T-helper 2 cell treated with Interferon-gamma antibody and Interleukin-4, amounts not matched to agents 5 μg/mL and 100 μg/mL, for 36 hours (primary cell): Measurements from ENCODE around the gene GAP43.

Source experiments
- DNase-seq: peaks from one replicate; pipeline ENCODE4 v3.0.0; 2021; ENCODE audit warnings: low spot score
- H3K27ac Mint-ChIP-seq: one replicate; pipeline ENCODE4 v1.8.0; 2021; ENCODE audit warnings: mild to moderate bottlenecking, mixed read lengths
- H3K27me3 Mint-ChIP-seq: one replicate; pipeline ENCODE4 v1.8.0; 2021; ENCODE audit warnings: low read depth, mixed read lengths
- H3K36me3 Mint-ChIP-seq: one replicate; pipeline ENCODE4 v1.8.0; 2021; ENCODE audit warnings: low read depth, mixed read lengths
- H3K4me1 Mint-ChIP-seq: one replicate; pipeline ENCODE4 v1.8.0; 2021; ENCODE audit warnings: low read depth, mixed read lengths
- H3K4me3 Mint-ChIP-seq: one replicate; pipeline ENCODE4 v1.8.0; 2022; ENCODE audit warnings: mild to moderate bottlenecking, moderate library complexity, mixed read lengths
- H3K9me3 Mint-ChIP-seq: one replicate; pipeline ENCODE4 v1.8.0; 2021; ENCODE audit warnings: mixed read lengths

Gene GAP43

DNA sequence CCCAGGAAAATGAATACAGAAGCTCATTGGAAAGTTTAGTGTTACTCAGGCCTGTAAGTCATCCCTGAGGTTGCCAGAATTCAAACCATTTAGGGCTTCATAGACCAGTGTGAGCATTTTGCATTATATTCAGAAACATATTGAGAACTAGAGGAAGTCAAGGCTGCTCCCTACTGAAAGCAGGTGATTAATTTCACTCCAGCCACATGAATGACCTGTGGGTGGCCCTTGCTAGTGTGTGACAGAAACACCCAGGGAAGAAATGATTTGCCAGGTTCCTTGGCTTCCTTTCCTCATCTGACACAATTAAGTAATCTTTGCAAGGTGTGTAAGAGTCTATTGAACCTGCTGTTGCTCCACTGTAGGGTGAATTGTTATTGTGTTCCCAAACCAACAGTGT is 61.8 kb downstream of the GAP43 start:
- DNase-seq: peak; percentile 7
- no peaks in the 10 kb centered on the region for H3K36me3 Mint-ChIP-seq
- no peaks in the 10 kb centered on the region for H3K9me3 Mint-ChIP-seq
- no peak overlapping the region for H3K27ac Mint-ChIP-seq
- no peak overlapping the region for H3K4me3 Mint-ChIP-seq
- peaks cover 14% of the 10 kb centered on the region for H3K27me3 Mint-ChIP-seq
- no peaks in the 10 kb centered on the region for H3K4me1 Mint-ChIP-seq

GRCh38 chr3:115687721-115688120 is 64.4 kb downstream of the GAP43 start:
- no peak overlapping the region for H3K4me3 Mint-ChIP-seq
- no peaks in the 10 kb centered on the region for H3K9me3 Mint-ChIP-seq
- DNase-seq: no peak
- H3K4me1 Mint-ChIP-seq: no peaks in the 10 kb centered on the region
- H3K36me3 Mint-ChIP-seq: no peaks in the 10 kb centered on the region
- peaks cover 8% of the 10 kb centered on the region for H3K27me3 Mint-ChIP-seq
- H3K27ac Mint-ChIP-seq: no peak overlapping the region

GRCh38 chr3:115688418-115688817 is 65.1 kb downstream of the GAP43 start:
- Mint-ChIP-seq H3K4me3 (no peak overlapping the region), H3K27me3 (peaks cover 6% of the 10 kb centered on the region), H3K36me3 (no peaks in the 10 kb centered on the region), H3K9me3 (no peaks in the 10 kb centered on the region), H3K27ac (no peak overlapping the region), H3K4me1 (no peaks in the 10 kb centered on the region)
- no peak for DNase-seq

- no peaks in the 10 kb centered on the region for H3K36me3 Mint-ChIP-seq
- no peaks in the 10 kb centered on the region for H3K27me3 Mint-ChIP-seq
- no peaks in the 10 kb centered on the region for H3K4me1 Mint-ChIP-seq
- H3K4me3 Mint-ChIP-seq: no peak overlapping the region
- no peak overlapping the region for H3K27ac Mint-ChIP-seq
- no peaks in the 10 kb centered on the region for H3K9me3 Mint-ChIP-seq
- DNase-seq: no peak
These were observed 66.6 kb downstream of the GAP43 start for GRCh38 chr3:115689928-115690327.

DNA sequence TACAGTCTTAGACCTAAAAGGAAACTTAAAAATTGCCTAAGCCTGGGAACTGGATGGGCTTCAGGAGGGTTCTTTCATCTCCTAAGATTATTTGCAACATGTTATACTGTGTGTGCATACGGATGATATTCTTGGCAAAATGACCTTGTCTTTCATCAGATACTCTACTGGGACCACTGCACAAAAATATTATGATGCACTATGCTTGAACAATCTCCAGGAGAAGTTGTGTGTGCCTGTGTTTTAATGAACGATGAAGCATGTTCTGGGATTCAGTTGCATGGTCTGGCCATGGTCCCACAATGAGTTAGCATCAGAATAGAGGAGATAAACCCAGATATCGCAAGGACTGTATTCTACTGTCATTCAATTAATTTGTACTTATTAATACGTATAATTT is 68.7 kb downstream of the GAP43 start:
- H3K27ac Mint-ChIP-seq: no peak overlapping the region
- H3K4me1 Mint-ChIP-seq: no peaks in the 10 kb centered on the region
- H3K4me3 Mint-ChIP-seq: no peak overlapping the region
- no peaks in the 10 kb centered on the region for H3K9me3 Mint-ChIP-seq
- no peaks in the 10 kb centered on the region for H3K36me3 Mint-ChIP-seq
- no peak for DNase-seq
- H3K27me3 Mint-ChIP-seq: no peaks in the 10 kb centered on the region

- H3K27ac Mint-ChIP-seq: no peak overlapping the region
These were observed 69.7 kb downstream of the GAP43 start for GRCh38 chr3:115692887-115693524.

DNA sequence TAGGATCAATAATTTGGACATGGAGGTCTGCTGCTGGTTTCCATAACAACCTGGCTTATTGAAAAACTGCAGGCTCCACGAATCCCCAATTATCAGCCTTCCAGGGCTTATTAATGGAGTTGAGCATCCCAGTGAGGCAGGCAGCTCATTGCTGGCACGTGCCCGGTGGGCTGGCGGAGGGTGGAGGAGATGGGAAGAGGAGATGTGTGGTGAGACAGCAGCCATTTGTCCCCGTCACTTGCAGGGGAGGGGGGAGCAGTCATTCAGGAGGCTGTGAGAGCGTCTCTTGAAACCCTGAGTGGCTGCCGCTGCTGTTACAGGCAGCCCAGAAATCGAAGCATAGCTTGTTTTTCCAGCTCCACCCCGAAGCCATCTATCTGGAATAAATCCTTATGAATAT is 70.6 kb downstream of the GAP43 start:
- DNase-seq: no peak
- Mint-ChIP-seq H3K9me3 (no peaks in the 10 kb centered on the region), H3K27ac (no peak overlapping the region), H3K4me3 (no peak overlapping the region), H3K36me3 (no peaks in the 10 kb centered on the region), H3K27me3 (no peaks in the 10 kb centered on the region), H3K4me1 (no peaks in the 10 kb centered on the region)

More at GRCh38 chr3:115692887-115693524, 69.7 kb downstream of the GAP43 start:
- Mint-ChIP-seq H3K27me3 (no peaks in the 10 kb centered on the region), H3K4me3 (no peak overlapping the region), H3K9me3 (no peaks in the 10 kb centered on the region), H3K36me3 (no peaks in the 10 kb centered on the region), H3K4me1 (no peaks in the 10 kb centered on the region)
- peak; percentile 45 for DNase-seq

- Mint-ChIP-seq H3K27me3 (no peaks in the 10 kb centered on the region), H3K36me3 (no peaks in the 10 kb centered on the region), H3K4me3 (no peak overlapping the region), H3K27ac (no peak overlapping the region), H3K4me1 (no peaks in the 10 kb centered on the region), H3K9me3 (no peaks in the 10 kb centered on the region)
- DNase-seq: no peak
These were observed 71.8 kb downstream of the GAP43 start for GRCh38 chr3:115695090-115695489.

DNA sequence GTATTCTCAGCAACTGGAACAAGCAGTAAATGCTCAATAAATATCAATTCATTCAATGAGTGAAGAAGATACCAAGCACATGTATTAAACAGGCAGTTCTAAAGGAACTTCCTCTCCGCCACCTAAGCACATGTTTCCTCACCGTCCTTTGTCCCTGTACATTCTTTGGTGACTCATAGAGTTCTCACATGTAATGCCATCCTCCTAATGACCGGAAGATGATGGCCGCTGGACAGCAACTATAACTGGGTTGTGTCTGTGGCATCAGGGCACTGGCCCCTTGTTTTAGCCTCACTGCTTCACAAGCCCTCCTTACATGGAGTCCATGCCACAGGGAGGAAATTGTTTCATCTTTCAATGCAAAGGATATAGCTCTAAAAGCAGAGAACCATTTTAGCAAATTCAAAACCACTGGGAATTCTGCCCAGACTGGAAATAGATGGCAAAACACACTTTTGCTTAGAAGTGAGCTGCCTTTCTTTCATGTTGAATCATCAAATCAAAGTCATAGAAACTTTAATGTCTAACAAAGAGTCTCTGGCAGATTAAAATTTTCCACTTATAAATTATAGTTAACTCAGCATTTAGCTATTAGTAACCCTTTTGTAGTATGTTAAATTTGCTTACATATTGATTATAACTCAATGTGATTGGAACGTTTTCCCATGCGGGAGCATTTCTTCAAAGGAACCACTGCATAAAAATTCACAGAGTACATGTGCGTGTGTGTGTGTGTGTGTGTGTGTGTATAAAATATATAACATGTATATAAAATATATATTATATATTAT is 74.1 kb downstream of the GAP43 start:
- no peaks in the 10 kb centered on the region for H3K27me3 Mint-ChIP-seq
- no peak overlapping the region for H3K27ac Mint-ChIP-seq
- no peaks in the 10 kb centered on the region for H3K36me3 Mint-ChIP-seq
- no peaks in the 10 kb centered on the region for H3K9me3 Mint-ChIP-seq
- H3K4me3 Mint-ChIP-seq: no peak overlapping the region
- H3K4me1 Mint-ChIP-seq: no peaks in the 10 kb centered on the region
- DNase-seq: no peak

- Mint-ChIP-seq H3K36me3 (no peaks in the 10 kb centered on the region), H3K9me3 (no peaks in the 10 kb centered on the region), H3K4me3 (no peak overlapping the region), H3K27ac (no peak overlapping the region), H3K4me1 (no peaks in the 10 kb centered on the region), H3K27me3 (no peaks in the 10 kb centered on the region)
- no peak for DNase-seq
These were observed 75.7 kb downstream of the GAP43 start for GRCh38 chr3:115698851-115699591.

DNA sequence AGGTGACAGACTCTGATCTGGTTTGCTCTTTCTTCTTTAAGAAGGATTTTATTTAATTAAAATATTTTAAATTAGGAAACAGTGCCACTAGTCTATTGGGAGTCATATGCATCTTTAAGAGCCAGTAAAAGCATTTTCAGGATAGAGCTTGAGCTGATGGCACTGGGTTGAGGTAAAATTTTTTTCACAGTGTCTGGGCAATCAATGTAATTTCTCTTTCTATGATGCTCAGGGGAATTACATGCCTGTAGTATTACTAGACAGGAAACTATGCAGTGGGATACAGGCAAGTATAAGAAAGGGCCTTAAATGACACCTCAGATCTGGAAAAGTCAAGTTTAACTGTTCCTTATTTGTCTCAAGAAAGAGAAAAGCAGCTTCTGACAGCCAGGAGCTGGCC is 76.4 kb downstream of the GAP43 start:
- DNase-seq: no peak
- no peak overlapping the region for H3K27ac Mint-ChIP-seq
- H3K9me3 Mint-ChIP-seq: no peaks in the 10 kb centered on the region
- H3K4me3 Mint-ChIP-seq: no peak overlapping the region
- no peaks in the 10 kb centered on the region for H3K36me3 Mint-ChIP-seq
- H3K27me3 Mint-ChIP-seq: peaks cover 4% of the 10 kb centered on the region
- H3K4me1 Mint-ChIP-seq: no peaks in the 10 kb centered on the region

DNA sequence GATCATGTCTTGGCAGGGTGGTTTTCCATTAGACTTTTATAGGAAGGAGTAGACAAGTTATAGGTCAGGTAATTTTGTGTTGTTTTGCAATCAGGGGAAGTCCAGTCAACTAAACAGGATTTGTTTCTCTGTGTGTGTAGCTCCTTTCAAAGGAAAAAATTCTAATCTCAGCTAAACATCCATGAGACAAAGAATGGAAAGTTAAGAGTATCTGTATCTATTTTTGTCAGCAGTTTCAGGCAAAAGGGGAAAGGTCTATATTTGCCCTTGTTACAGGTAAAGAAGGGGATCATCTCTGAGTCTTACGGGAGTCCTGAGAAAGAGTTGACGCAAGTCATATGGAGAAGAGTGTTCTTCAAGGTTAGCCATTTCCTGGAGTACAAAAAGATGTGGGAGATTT is 79.3 kb downstream of the GAP43 start:
- H3K9me3 Mint-ChIP-seq: no peaks in the 10 kb centered on the region
- no peak for DNase-seq
- H3K4me1 Mint-ChIP-seq: no peaks in the 10 kb centered on the region
- no peak overlapping the region for H3K4me3 Mint-ChIP-seq
- H3K27ac Mint-ChIP-seq: no peak overlapping the region
- H3K36me3 Mint-ChIP-seq: no peaks in the 10 kb centered on the region
- peaks cover 9% of the 10 kb centered on the region for H3K27me3 Mint-ChIP-seq

DNA sequence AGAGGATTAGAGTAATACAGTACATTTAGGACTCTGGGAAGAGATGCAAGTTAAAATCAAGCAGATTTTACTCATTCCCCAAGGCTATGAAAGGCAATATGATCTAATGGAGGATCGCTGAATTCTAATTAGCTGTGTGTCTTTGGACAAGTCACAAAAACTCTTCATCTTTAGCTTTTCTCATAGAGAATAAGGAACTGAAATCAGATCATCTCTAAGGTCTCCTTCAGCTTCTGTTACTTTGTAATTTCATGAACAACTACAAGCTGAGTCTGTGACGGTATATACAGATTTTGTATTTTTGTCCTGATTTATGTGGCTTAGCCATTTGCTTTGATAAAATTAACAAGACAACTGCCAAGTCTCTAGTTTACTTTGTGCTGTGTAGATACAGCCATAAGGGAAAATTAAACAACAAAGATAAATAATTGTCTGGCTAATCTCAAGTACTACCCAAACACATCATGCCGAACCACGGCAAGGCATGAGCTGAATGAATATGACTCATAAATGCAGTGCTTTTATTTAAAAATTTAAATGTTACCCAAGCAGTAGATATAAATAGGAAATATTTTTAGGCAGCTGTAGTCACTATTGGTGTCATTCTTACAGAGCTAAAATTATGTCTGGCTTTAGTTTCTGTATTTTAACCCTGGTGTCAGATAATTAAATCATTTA is 81.5 kb downstream of the GAP43 start:
- Mint-ChIP-seq H3K4me1 (no peaks in the 10 kb centered on the region), H3K27me3 (peaks cover 14% of the 10 kb centered on the region), H3K27ac (no peak overlapping the region), H3K4me3 (no peak overlapping the region), H3K36me3 (no peaks in the 10 kb centered on the region), H3K9me3 (no peaks in the 10 kb centered on the region)
- DNase-seq: no peak

DNA sequence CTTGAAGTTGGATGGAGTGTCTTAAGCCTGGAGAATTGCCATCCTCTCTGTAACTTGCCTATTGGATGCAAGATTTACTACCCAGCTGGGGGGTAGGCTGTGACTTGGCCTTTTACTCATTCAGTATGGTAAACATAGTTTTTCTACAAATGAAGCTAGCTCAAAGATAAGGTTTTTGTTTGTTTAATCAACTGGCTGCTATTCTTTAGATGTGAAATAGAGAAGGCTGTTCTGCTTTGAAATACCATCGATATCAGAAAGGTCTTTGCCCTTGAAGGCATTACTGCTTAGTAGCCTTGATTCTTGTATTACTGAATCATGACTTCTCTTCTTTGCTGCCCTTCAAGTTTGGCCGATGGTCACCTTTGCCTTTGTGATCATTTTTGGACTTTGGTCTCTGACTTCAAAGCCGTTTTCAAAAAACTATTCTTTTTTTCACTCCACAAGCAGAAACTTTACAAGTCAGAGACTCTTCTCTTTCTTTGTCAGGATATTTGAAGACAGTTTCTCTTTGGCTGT is 83.1 kb downstream of the GAP43 start:
- Mint-ChIP-seq H3K4me3 (no peak overlapping the region), H3K36me3 (no peaks in the 10 kb centered on the region), H3K4me1 (no peaks in the 10 kb centered on the region), H3K9me3 (no peaks in the 10 kb centered on the region), H3K27ac (no peak overlapping the region), H3K27me3 (peaks cover 18% of the 10 kb centered on the region)
- DNase-seq: no peak
